Tibial artery (tissue), 4 donors: ENCODE results near the gene TEDC2.
A peak's percentile ranks its signal among the peaks of the same experiment; 100 is the strongest.

Experiments
- DNase-seq, 2 donors: peaks; one replicate each; pipeline ENCODE4 v3.0.0-alpha.2; 2019
- H3K27ac ChIP-seq, 2 donors: fragments of 200-600 bp; sonication (generic) in 1 of 2; 1 replicate in 1 of 2; 2 replicates in 1 of 2; pipeline ENCODE4 v1.5.1; 2018 to 2019; ENCODE audit warnings: mild to moderate bottlenecking in 1 of 2
- H3K27me3 ChIP-seq, 2 donors: fragments of 200-600 bp; sonication (generic) in 1 of 2; one replicate each; pipeline versions ENCODE4 v1.5.1 to v1.6.0; 2016 to 2019
- H3K36me3 ChIP-seq, 3 donors: fragments of 200-600 bp; sonication (generic) in 2 of 3; one replicate each; pipeline ENCODE4 v1.5.1; 2016 to 2019; ENCODE audit warnings: mild to moderate bottlenecking in 2 of 3
- H3K4me1 ChIP-seq, 4 donors: fragments of 200-600 bp; sonication (generic) in 2 of 4; 1 replicate in 3 of 4; 2 replicates in 1 of 4; pipeline ENCODE4 v1.5.1; 2016 to 2019
- H3K4me3 ChIP-seq, 2 donors: fragments of 200-600 bp; sonication (generic) in 1 of 2; 1 replicate in 1 of 2; 2 replicates in 1 of 2; pipeline ENCODE4 v1.5.1; 2018 to 2019; ENCODE audit warnings: mild to moderate bottlenecking in 2 of 2
- H3K9me3 ChIP-seq, 3 donors: fragments of 200-600 bp; sonication (generic) in 1 of 3; one replicate each; pipeline ENCODE4 v1.5.1; 2016 to 2019
- intact Hi-C: fragments of 100-400 bp; cut with DNase I; formaldehyde crosslinking; loops from one replicate; pipeline ENCODE4 v1.15.0; 2023; ENCODE audit warnings: low total_unique reads
- TF ChIP-seq, protein P1 (sequence below), 2 experiments: fragments of 200-600 bp in 1 of 2; fragments of 450-650 bp in 1 of 2; IDR thresholded peaks; one replicate each; pipeline ENCODE4 v1.5.1; 2017 to 2019; ENCODE audit warnings: antibody characterized with exemption in 2 of 2, mild to moderate bottlenecking in 1 of 2, moderate library complexity in 1 of 2

The TEDC2 gene

GRCh38 chr16:2458887-2459646, 842 bp upstream of the TEDC2 start:
- H3K27ac ChIP-seq: peak overlapping the region; percentile 42 to 46
- peaks cover 4 to 15% (median 12%) of the 10 kb centered on the region in 4 donors for H3K4me1 ChIP-seq
- DNase-seq: no peak
- intact Hi-C loops: no loop called here
- H3K9me3 ChIP-seq: no peaks in the 10 kb centered on the region
- no peaks in the 10 kb centered on the region for H3K27me3 ChIP-seq
- H3K4me3 ChIP-seq: peak overlapping the region; percentile 48 to 61
- TF ChIP-seq, protein P1, sequence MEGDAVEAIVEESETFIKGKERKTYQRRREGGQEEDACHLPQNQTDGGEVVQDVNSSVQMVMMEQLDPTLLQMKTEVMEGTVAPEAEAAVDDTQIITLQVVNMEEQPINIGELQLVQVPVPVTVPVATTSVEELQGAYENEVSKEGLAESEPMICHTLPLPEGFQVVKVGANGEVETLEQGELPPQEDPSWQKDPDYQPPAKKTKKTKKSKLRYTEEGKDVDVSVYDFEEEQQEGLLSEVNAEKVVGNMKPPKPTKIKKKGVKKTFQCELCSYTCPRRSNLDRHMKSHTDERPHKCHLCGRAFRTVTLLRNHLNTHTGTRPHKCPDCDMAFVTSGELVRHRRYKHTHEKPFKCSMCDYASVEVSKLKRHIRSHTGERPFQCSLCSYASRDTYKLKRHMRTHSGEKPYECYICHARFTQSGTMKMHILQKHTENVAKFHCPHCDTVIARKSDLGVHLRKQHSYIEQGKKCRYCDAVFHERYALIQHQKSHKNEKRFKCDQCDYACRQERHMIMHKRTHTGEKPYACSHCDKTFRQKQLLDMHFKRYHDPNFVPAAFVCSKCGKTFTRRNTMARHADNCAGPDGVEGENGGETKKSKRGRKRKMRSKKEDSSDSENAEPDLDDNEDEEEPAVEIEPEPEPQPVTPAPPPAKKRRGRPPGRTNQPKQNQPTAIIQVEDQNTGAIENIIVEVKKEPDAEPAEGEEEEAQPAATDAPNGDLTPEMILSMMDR (IDR thresholded peaks at IDR 0.05): no peak
- H3K36me3 ChIP-seq: peaks cover 0 to 26% (median 0%) of the 10 kb centered on the region in 3 donors

- no peaks in the 10 kb centered on the region for H3K9me3 ChIP-seq
- intact Hi-C loops: no loop called here
- peak overlapping the region; percentile 48 to 61 for H3K4me3 ChIP-seq
- H3K27me3 ChIP-seq: peaks cover 0 to 5% of the 10 kb centered on the region in 2 donors
- TF ChIP-seq, protein P1 (IDR thresholded peaks at IDR 0.05): no peak
- H3K36me3 ChIP-seq: peaks cover 0 to 21% (median 0%) of the 10 kb centered on the region in 3 donors
- no peak for DNase-seq
- H3K4me1 ChIP-seq: peaks cover 4 to 15% (median 12%) of the 10 kb centered on the region in 4 donors
- no peak overlapping the region for H3K27ac ChIP-seq
Measured at GRCh38 chr16:2460391-2460713, 443 bp downstream of the TEDC2 start.

DNA sequence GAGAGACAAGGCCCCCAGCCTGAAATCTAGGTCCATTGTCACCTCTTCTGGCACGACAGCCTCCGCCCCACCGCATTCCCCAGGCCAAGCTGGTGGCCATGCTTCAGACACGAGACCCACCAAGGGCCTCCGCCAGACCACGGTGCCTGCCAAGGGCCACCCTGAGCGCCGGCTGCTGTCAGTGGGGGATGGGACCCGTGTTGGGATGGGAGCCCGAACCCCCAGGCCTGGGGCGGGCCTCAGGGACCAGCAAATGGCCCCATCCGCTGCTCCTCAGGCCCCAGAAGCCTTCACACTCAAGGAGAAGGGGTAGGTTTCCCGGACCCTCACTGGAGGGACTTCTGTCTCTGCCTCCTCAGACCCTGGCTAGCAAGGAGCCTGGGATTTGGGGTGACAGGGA, 1.0 kb downstream of the TEDC2 start:
- DNase-seq: no peak
- H3K27ac ChIP-seq: no peak overlapping the region
- H3K4me3 ChIP-seq: no peak overlapping the region
- no peaks in the 10 kb centered on the region for H3K9me3 ChIP-seq
- intact Hi-C loops: no loop called here
- peaks cover 4 to 15% (median 12%) of the 10 kb centered on the region in 4 donors for H3K4me1 ChIP-seq
- peaks cover 0 to 5% of the 10 kb centered on the region in 2 donors for H3K27me3 ChIP-seq
- peaks cover 0 to 15% (median 0%) of the 10 kb centered on the region in 3 donors for H3K36me3 ChIP-seq
- TF ChIP-seq, protein P1 (IDR thresholded peaks at IDR 0.05): no peak

DNA sequence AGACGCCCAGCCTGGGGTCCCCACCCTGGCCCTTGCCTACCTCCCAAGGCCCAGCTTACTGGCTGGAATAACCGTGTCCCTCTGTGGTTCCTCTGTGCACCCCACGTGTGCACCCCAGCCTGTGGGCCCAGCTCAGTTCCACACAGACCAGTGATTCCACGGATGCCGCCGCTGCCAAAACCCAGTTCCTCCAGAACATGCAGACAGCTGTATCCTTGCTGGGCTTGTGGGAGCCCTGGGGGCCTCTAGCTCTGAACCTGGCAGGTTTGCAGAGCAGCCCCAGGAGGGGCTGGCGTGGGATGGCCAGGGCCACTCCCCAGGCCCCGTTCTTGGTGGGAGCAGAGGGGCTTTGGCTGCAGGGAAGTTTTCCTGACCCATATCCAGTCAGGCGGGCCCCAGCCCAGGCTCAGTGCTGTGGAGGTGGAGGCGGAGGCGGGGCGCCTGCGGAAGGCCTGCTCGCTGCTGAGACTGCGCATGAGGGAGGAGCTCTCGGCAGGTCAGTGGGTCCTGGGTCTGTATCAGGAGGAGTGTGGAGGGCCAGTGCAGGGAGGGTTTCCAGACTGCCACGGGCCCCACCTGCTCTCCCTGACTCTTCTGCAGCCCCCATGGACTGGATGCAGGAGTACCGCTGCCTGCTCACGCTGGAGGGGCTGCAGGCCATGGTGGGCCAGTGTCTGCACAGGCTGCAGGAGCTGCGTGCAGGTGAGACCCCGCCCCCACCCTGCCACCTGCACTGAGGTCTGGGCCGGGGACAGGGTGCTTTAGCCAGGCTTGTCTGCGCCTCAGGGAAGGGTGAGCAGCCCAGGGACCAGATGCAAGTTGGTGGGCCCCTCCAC, 2.3 kb downstream of the TEDC2 start:
- intact Hi-C loops: no loop called here
- Histone ChIP-seq H3K9me3 (no peaks in the 10 kb centered on the region), H3K27ac (no peak overlapping the region), H3K27me3 (peaks cover 0 to 11% of the 10 kb centered on the region in 2 donors), H3K4me3 (no peak overlapping the region), H3K36me3 (peaks cover 0 to 2% (median 0%) of the 10 kb centered on the region in 3 donors), H3K4me1 (peaks cover 4 to 18% (median 14%) of the 10 kb centered on the region in 4 donors)
- DNase-seq: no peak
- TF ChIP-seq, protein P1 (IDR thresholded peaks at IDR 0.05): no peak

DNA sequence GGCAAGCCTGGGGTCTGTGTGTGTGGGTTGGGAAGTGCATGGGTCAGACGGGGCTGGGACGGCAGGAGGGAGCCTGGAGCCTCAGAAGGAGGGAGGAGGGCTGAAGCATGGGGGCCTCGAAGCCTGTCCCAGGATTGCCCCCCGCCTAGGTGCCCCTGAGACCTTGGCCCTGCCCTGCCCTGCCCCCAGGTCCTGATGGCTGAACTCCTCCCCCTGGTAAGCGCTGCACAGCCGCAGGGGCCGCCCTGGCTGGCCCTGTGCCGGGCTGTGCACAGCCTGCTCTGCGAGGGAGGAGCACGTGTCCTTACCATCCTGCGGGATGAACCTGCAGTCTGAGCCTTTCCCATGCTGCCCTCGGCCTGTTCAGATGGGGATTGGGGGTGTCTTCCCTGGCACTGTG, 4.4 kb downstream of the TEDC2 start:
- TF ChIP-seq, protein P1 (IDR thresholded peaks at IDR 0.05): no peak
- DNase-seq: no peak
- Histone ChIP-seq H3K36me3 (no peaks in the 10 kb centered on the region), H3K27me3 (peaks cover 0 to 32% of the 10 kb centered on the region in 2 donors), H3K9me3 (no peaks in the 10 kb centered on the region), H3K27ac (no peak overlapping the region), H3K4me3 (no peak overlapping the region), H3K4me1 (peaks cover 11 to 35% (median 29%) of the 10 kb centered on the region in 4 donors)
- intact Hi-C loops: no loop called here
